K562 (cell line): ENCODE measurements around the gene NIN. TPM values are rescaled to one million over a fixed set of nuclear protein-coding genes. Genes with fewer than 3 reads are reported as not detected.

Experiments
- ATAC-seq: fragments of 200-7000 bp; cut with Tn5 transposase; 3 replicates; pipeline ENCODE4 v1.9.1; 2020; ENCODE audit warnings: moderate library complexity
- BruUV-seq: library from RNA; stranded (reverse); fragments of 400-500 nt; replicated peaks from 2 replicates; lab custom pipeline; 2021; lab: Mats Ljungman, UMichigan
- CTCF ChIA-PET: fragments of 300-600 bp; formaldehyde crosslinking; extraction: SDS; loops from one replicate; lab custom pipeline; 2021; ENCODE audit warnings: low intra/inter-chr PET ratio; lab: Yijun Ruan, JAX
- POLR2A ChIA-PET: fragments of 300-600, 350-650 bp; sonication (Branson Sonifier 250); formaldehyde crosslinking; extraction: SDS; loops from one replicate; lab custom pipeline; 2021; ENCODE audit warnings: antibody characterized with exemption, inconsistent platforms; lab: Yijun Ruan, JAX
- DNase-seq, 4 experiments: peaks; one replicate each; pipeline versions ENCODE4 v3.0.0 to v3.0.0-alpha.2; 2011 to 2018; ENCODE audit warnings: low spot score in 3 of 4, mixed read lengths in 3 of 4; ENCODE audit errors: extremely low read depth in 1 of 4
- FAIRE-seq: peaks from 2 replicates; lab custom pipeline; 2011; peaks lifted over from hg19 to GRCh38; lab: Jason Lieb, UNC
- H2AFZ ChIP-seq: 2 replicates; pipeline ENCODE4 v1.6.0; 2011; ENCODE audit warnings: low read depth, low read length, control low read depth, inconsistent platforms
- H3K27ac ChIP-seq: fragments of 200-600 bp; 3 replicates; pipeline ENCODE4 v1.8.0; 2011; ENCODE audit warnings: low read depth, mild to moderate bottlenecking, control low read depth, inconsistent platforms, low read length, moderate library complexity, mixed read lengths; ENCODE audit errors: extremely low read depth
- H3K27me3 ChIP-seq, 2 experiments: fragments of 300-600 bp in 1 of 2; 2 replicates in 1 of 2; 3 replicates in 1 of 2; pipeline versions ENCODE4 v1.6.0 to v1.8.0; 2011; ENCODE audit warnings: inconsistent platforms in 2 of 2, low read length in 2 of 2, mild to moderate bottlenecking in 1 of 2, mixed read lengths in 1 of 2, moderate library complexity in 1 of 2; ENCODE audit not compliant: control insufficient read depth in 2 of 2, insufficient read depth in 2 of 2
- H3K36me3 ChIP-seq: fragments of 300-600 bp; 3 replicates; pipeline ENCODE4 v1.8.0; 2011; ENCODE audit warnings: mild to moderate bottlenecking, low read length, inconsistent platforms; ENCODE audit not compliant: control insufficient read depth, insufficient read depth
- H3K4me1 ChIP-seq, 2 experiments: fragments of 200-600 bp in 1 of 2; replicated peaks in 1 of 2; 2 replicates in 1 of 2; 3 replicates in 1 of 2; pipeline versions ENCODE4 v1.5.1 to v1.8.0; 2011; ENCODE audit warnings: inconsistent platforms in 2 of 2, low read length in 2 of 2, mild to moderate bottlenecking in 1 of 2, mixed read lengths in 1 of 2, moderate library complexity in 1 of 2; ENCODE audit not compliant: control insufficient read depth in 2 of 2, insufficient read depth in 2 of 2
- H3K4me2 ChIP-seq: 2 replicates; pipeline ENCODE4 v1.6.1; 2011; ENCODE audit warnings: low read length, control low read depth, inconsistent platforms, mixed read lengths; ENCODE audit not compliant: insufficient read depth
- H3K4me3 ChIP-seq: fragments of 200-600 bp; sonication (generic), shearing (Covaris generic); 2 replicates; pipeline ENCODE4 v1.5.1; 2016; ENCODE audit warnings: control low read depth, inconsistent platforms
- H3K79me2 ChIP-seq: fragments of 200-600 bp; 3 replicates; pipeline ENCODE4 v1.8.0; 2011; ENCODE audit warnings: low read length, inconsistent platforms; ENCODE audit not compliant: control insufficient read depth, insufficient read depth
- H3K9ac ChIP-seq, 2 experiments: 2 replicates each; pipeline versions ENCODE4 v1.6.0 to v1.6.1; 2011; ENCODE audit warnings: low read depth in 2 of 2, low read length in 2 of 2, control low read depth in 1 of 2, inconsistent platforms in 1 of 2, mild to moderate bottlenecking in 1 of 2, mixed read lengths in 1 of 2; ENCODE audit not compliant: insufficient read depth in 1 of 2
- H3K9me1 ChIP-seq: one replicate; pipeline ENCODE4 v1.6.0; 2011; ENCODE audit warnings: inconsistent platforms, mild to moderate bottlenecking, low read length, moderate library complexity; ENCODE audit not compliant: control insufficient read depth, insufficient read depth
- H3K9me3 ChIP-seq: replicated peaks from 2 replicates; pipeline ENCODE4 v1.5.1; 2011; ENCODE audit warnings: low read depth, low read length, inconsistent platforms; ENCODE audit not compliant: control insufficient read depth, insufficient read depth
- H4K20me1 ChIP-seq: replicated peaks from 2 replicates; pipeline ENCODE4 v1.6.1; 2011; ENCODE audit warnings: low read length, inconsistent platforms, mixed read lengths; ENCODE audit not compliant: control insufficient read depth, insufficient read depth
- CBFB ChIP-seq: sonication (generic); formaldehyde crosslinking; IDR thresholded peaks from 2 replicates; pipeline ENCODE4 v1.4.0; 2020; ENCODE audit warnings: mild to moderate bottlenecking, missing genetic modification reagents
- DDX20 ChIP-seq: fragments of 450-650 bp; IDR thresholded peaks from 2 replicates; pipeline ENCODE4 v1.6.1; 2016; ENCODE audit warnings: missing genetic modification characterization, low read depth, mild to moderate bottlenecking, missing compliant biosample characterization, moderate library complexity
- EHMT2 ChIP-seq: fragments of 450-650 bp; IDR thresholded peaks from 2 replicates; pipeline ENCODE4 v1.6.1; 2018; ENCODE audit warnings: antibody characterized with exemption
- POLR2B ChIP-seq: fragments of 450-650 bp; IDR thresholded peaks from 2 replicates; pipeline ENCODE4 v1.6.1; 2018; ENCODE audit warnings: low read depth; ENCODE audit not compliant: partially characterized antibody
- RB1 ChIP-seq: fragments of 450-650 bp; IDR thresholded peaks from 2 replicates; pipeline ENCODE4 v1.6.1; 2017; ENCODE audit warnings: low read depth, mild to moderate bottlenecking
- ZKSCAN1 ChIP-seq: fragments of 150-350 bp; IDR thresholded peaks from 2 replicates; pipeline ENCODE4 v1.6.1; 2016; ENCODE audit warnings: low read depth, low read length
- ZNF140 ChIP-seq: fragments of 250-450 bp; sonication (Bioruptor Pico); IDR thresholded peaks from 2 replicates; pipeline ENCODE4 v1.8.0; 2021; ENCODE audit warnings: moderate library complexity, mild to moderate bottlenecking, inconsistent platforms
- ZNF76 ChIP-seq: fragments of 250-450 bp; sonication (Bioruptor Pico); IDR thresholded peaks from 2 replicates; pipeline ENCODE4 v1.4.0; 2020; ENCODE audit warnings: mild to moderate bottlenecking, moderate library complexity, borderline replicate concordance
- WGBS: fragments of 100-300 bp; shearing (Covaris generic); methylation state at CpG from one replicate; pipeline ENCODE4 v1.1.6; 2016; ENCODE audit warnings: low coverage, mixed read lengths; ENCODE audit not compliant: insufficient coverage; ENCODE audit errors: missing lambda C conversion rate; 5-methylcytosine and 5-hydroxymethylcytosine counted together
- in situ Hi-C: fragments of 300-500 bp; cut with MboI; formaldehyde crosslinking; loops from 4 replicates; pipeline ENCODE4 v1.15.0; 2018; ENCODE audit warnings: inconsistent platforms, mixed read lengths
- intact Hi-C: fragments of 100-400 bp; cut with micrococcal nuclease; formaldehyde crosslinking; loops from 2 replicates; pipeline ENCODE4 v1.14.2; 2022
- polyA plus RNA-seq, 8 experiments: library from polyadenylated mRNA; depleted of rRNA in 4 of 8; stranded (reverse) in 5 of 8; unstranded in 3 of 8; fragments of >200 nt; fragmentation: Nextera tagmentation in 2 of 8; fragmentation: Illumina TruSeq in 1 of 8; extraction: Ambion mirVana in 2 of 8; extraction: Trizol in 1 of 8; gene quantifications; 2 replicates each; pipeline versions ENCODE4 v1.2.1 to v1.2.3, GENCODE V29; 2011 to 2014; ENCODE audit warnings: inconsistent platforms in 1 of 8, missing spikeins in 1 of 8
- total RNA-seq, 7 experiments: library from RNA; depleted of rRNA in 6 of 7; stranded (reverse); fragments of >200 nt in 6 of 7; fragmentation: Illumina TruSeq in 2 of 7; extraction: Trizol in 2 of 7; gene quantifications; 2 replicates each; pipeline versions ENCODE4 v1.2.1 to v1.2.3, GENCODE V29; 2011 to 2021; ENCODE audit warnings: low replicate concordance in 1 of 7
- TF ChIP-seq, protein P1 (sequence below): IDR thresholded peaks from 2 replicates; pipeline ENCODE4 v1.6.1; 2014; ENCODE audit warnings: antibody characterized with exemption
- TF ChIP-seq, protein P2 (sequence below): sonication (generic); formaldehyde crosslinking; IDR thresholded peaks from 2 replicates; pipeline ENCODE4 v1.8.0; 2022; ENCODE audit warnings: mild to moderate bottlenecking, missing genetic modification reagents
- TF ChIP-seq, protein P3 (sequence below): fragments of 450-650 bp; formaldehyde crosslinking; IDR thresholded peaks from 2 replicates; pipeline ENCODE4 v1.4.0; 2022; ENCODE audit warnings: mild to moderate bottlenecking, moderate library complexity

The NIN gene
- total and polyA plus RNA-seq, 9 of the 15 experiments (the other 6 are each of a cell fraction or from before 2014, with no cell fraction given), result 0.84 to 8.4 (median 5.0) TPM

DNA sequence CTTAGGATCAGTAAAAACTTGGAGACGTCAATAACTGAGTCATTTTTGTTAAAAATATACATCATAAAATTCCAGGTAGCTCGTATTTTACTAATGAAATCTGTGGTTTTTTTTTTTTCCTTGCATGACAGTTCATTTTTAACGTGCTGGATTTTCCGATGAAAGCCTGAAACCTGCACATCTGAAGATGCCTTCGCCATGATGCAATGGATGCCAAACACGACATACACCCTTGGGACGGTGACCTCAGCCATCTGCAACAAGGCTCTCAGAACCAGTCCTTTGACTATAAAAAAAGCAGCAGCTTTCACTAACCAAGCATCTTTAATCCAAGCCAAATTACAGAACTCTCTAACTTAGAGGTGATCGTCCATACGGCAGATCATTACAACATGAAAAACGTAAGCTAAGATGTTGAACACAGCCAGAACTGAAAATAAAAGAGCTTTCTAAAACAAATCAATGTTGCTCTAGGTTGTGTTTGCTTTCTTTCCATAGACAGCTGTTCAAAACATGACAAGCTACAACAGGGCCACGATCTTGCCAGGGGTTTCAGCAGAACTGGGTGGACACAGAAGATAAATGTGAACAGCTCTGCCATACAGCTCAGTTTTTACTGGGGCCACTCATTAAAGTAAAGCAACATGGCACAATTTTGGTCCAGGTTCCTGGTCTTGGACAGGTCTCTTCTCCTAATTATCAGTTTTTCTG, 7.8 kb downstream of the NIN start:
- no peaks in the 10 kb centered on the region for H3K9me3 ChIP-seq
- H3K27me3 ChIP-seq, result peaks cover 0 to 8% of the 10 kb centered on the region in 2 experiments; a peak in 1 of 5 replicates
- ATAC-seq (no peak), FAIRE-seq (no peak), DNase-seq (no peak)
- intact Hi-C loops (no loop called here), in situ Hi-C loops (no loop called here)
- H3K79me2 ChIP-seq, result no peaks in the 10 kb centered on the region
- WGBS, result 38% methylated on average over 10 of the region's 11 CpGs
- no peak overlapping the region for H3K9ac ChIP-seq
- TF ChIP-seq DDX20 (tag) (no peak), ZNF140 (CRISPR knock-in tag) (no peak), EHMT2 (no peak), ZNF76 (CRISPR knock-in tag) (no peak), ZKSCAN1 (no peak), RB1 (no peak), POLR2B (no peak), CBFB (CRISPR knock-in tag) (no peak)
- TF ChIP-seq, protein P1, sequence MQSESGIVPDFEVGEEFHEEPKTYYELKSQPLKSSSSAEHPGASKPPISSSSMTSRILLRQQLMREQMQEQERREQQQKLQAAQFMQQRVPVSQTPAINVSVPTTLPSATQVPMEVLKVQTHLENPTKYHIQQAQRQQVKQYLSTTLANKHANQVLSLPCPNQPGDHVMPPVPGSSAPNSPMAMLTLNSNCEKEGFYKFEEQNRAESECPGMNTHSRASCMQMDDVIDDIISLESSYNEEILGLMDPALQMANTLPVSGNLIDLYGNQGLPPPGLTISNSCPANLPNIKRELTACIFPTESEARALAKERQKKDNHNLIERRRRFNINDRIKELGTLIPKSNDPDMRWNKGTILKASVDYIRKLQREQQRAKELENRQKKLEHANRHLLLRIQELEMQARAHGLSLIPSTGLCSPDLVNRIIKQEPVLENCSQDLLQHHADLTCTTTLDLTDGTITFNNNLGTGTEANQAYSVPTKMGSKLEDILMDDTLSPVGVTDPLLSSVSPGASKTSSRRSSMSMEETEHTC, result no peak
- TF ChIP-seq, protein P2, sequence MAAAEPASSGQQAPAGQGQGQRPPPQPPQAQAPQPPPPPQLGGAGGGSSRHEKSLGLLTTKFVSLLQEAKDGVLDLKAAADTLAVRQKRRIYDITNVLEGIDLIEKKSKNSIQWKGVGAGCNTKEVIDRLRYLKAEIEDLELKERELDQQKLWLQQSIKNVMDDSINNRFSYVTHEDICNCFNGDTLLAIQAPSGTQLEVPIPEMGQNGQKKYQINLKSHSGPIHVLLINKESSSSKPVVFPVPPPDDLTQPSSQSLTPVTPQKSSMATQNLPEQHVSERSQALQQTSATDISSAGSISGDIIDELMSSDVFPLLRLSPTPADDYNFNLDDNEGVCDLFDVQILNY, result no peak
- TF ChIP-seq, protein P3, sequence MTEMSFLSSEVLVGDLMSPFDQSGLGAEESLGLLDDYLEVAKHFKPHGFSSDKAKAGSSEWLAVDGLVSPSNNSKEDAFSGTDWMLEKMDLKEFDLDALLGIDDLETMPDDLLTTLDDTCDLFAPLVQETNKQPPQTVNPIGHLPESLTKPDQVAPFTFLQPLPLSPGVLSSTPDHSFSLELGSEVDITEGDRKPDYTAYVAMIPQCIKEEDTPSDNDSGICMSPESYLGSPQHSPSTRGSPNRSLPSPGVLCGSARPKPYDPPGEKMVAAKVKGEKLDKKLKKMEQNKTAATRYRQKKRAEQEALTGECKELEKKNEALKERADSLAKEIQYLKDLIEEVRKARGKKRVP (CRISPR knock-in tag), result no peak
- ChIA-PET POLR2A (no interaction called here), CTCF (no interaction called here)
- no peaks in the 10 kb centered on the region for H3K36me3 ChIP-seq
- H3K27ac ChIP-seq, result no peak overlapping the region
- H2AFZ ChIP-seq, result no peak overlapping the region
- H3K4me1 ChIP-seq, result no peaks in the 10 kb centered on the region; a peak in 3 of 5 replicates
- BruUV-seq, result no TSS peak
- no peaks in the 10 kb centered on the region for H3K9me1 ChIP-seq
- H4K20me1 ChIP-seq, result no peaks in the 10 kb centered on the region
- no peak overlapping the region for H3K4me2 ChIP-seq
- H3K4me3 ChIP-seq, result no peak overlapping the region
